GM21423 (cell line): ENCODE data around the gene FILIP1L.
"Not testable (repeated sequence)": the region's sequence is repeated elsewhere in the genome, so short reads cannot be mapped to it uniquely, and the experiment has no call there.

Source experiments
- ATAC-seq: cut with Tn5 transposase; IDR thresholded peaks from one replicate; pipeline ENCODE4 v1.9.1; 2021; ENCODE audit warnings: mild to moderate bottlenecking, moderate library complexity; ENCODE audit not compliant: unreplicated experiment

FILIP1L gene

DNA sequence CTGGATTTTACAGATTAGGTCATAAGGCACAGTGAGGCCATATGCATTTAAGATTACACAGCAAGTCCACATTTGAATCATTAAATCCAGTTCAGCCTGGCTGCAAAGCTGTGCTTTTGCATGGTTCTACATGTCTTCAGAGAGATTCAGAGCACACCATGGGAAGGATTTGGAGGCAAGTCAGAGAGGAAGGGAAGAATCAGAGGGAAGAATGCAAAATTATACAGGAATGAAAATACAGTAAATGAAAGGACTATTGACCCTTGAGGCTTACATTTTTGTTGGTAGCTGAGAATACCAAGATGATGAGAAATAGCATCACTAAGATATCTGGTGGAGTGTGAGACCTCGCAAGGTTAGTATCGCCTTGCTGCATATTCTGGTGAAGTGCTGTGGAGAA, 13.9 kb downstream of the FILIP1L start:
- ATAC-seq = no peak

DNA sequence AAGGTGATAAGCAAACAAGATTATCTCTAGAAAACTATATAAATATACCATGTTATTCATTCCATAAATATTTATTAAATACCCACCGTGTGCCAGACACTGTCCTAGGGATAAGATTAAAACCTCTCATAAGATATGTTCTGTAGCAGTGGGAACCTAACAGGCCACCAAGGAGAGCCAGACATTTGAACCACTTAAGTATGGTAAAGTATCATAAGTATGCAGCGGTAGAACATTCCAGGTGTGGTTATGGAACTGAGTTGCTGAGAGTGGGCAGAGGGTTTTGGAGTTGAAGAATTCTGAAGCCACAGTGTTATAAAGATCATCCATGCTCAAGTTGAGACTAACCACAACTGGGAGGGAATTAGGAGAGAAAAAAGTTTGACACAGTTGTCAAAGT, 14.7 kb downstream of the FILIP1L start:
- no peak for ATAC-seq

GRCh38 chr3:100098784-100099070, 15.6 kb downstream of the FILIP1L start:
- ATAC-seq = no peak

GRCh38 chr3:100097919-100098783, 16.1 kb downstream of the FILIP1L start:
- ATAC-seq = no peak

GRCh38 chr3:100096866-100097265, 17.4 kb downstream of the FILIP1L start:
- ATAC-seq = no peak

- not testable (repeated sequence) for ATAC-seq
Observed at GRCh38 chr3:100096286-100096685, 18.0 kb downstream of the FILIP1L start.

- ATAC-seq = no peak
Observed at GRCh38 chr3:100093831-100094230, 20.5 kb downstream of the FILIP1L start.

DNA sequence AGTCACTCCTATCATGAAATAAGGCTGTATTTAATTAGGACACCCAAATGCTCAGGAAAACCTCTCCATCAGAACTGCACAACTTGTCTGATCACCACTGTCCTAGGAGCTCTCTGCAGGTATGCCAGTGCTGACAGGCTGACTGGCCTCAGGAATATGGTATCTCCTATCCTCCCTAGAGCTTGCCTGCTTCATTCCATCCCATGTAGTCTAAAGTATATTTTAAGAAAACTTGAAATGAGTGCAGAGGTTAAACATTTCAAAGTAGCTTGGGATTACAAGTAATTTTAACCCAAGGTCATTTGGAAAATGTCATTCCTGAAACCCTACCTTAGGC, 23.7 kb downstream of the FILIP1L start:
- ATAC-seq = no peak

DNA sequence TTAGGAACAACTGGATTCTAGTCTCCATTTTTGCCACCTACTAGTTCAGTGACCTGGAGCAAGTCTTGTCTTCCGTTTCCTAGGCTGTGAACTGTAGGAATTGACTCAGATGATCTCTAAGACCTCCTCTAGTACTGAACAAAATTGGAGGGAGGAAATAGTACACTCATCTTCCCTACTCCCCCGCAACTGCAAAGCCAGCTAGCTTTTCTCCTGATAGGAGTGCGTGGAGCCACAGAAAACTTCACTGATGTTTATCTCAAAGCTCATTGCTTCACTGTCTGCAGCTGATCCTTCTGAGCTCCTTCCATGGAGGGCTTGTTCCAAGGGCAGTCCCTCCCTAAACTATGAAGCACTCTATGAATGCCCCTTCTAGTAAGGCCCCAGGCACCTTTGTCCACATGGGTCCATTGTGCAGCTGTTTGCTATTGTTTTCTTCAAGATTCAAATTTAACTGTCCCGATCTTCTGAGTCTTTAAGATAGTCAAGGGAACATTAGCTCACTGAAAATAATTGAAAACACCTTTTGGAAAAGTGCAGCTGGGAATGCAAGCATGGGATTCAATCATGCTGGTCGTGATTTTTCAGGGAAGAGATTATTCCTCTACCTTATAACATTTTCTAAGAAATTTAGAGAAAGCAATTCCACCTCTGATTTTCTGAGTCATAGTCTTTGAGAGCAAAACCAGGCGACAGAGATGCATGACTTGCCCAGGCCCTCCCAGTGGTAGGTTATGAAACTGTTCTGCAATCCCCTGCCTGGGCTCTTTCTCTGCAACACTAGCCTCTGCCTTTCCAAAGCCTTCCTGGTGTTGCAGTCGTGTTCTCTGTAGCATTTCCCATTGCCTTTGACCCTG, 24.3 kb downstream of the FILIP1L start:
- peak; percentile 49 for ATAC-seq

DNA sequence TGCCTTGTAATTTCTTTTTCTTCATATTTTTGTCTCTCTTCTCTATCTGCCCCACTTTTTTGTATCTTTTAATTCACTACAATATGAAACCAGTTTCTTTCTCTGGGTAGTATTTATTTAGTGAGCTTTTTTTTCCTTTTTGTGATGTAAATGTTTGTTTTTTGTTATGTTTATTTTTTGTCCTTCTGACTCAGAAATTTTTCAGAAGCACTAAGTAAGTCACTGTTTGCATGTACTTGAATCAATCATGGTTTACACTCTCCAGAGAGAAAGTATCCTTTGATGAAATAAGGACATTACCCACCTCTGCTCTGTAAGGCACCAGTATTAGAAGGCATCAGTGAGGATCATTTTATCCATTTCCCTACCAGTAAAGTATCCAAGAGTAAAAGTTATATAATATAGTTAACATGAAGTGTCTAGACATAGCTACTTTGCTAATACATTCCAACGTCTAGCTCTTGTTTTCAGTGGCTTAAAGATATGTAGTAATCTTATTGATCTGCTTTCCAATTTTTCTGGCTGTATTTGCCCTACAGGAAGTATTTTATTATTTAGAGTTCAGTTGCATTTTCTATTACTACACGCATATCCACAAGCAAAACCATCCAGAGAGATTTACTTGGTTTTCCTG, 25.4 kb downstream of the FILIP1L start:
- ATAC-seq = no peak

DNA sequence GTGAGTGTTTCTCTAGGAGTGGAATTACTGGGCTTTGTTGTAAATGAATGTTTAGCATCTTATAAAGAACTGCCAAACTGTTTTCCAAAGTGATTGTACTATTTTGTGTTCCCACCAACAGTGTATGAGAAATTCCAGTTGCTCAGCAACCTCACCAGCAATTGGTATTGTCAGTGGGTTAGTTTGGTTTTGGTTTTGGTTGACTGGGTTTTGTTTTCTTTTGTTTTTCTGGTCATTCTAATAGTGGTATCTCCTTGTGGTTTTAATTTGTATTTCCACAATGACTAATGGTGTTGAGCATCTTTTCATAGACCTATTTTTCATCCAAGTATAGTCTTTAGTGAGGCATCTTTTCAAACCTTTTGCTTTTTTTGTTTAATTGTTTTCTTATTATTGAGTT, 27.1 kb downstream of the FILIP1L start:
- ATAC-seq = peak; percentile 87

DNA sequence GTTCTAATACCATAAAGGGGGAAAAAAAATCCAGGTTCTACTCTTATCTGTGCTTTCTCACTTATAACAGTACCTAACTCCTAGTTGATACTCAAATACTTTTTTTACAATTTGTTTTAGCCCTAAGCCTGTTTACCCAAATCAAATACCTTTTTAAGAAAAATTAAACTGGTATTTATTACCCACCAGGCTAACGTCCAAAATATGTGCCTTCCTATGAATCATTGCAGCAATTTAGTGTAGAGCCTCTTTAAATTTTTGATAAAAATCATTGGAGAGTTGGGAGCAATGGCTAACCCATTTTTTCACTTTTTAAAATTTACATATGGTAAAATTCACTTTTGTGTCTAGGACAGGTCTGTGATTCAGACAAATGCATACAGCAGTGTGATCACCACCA, 27.9 kb downstream of the FILIP1L start:
- no peak for ATAC-seq

- ATAC-seq = no peak
Observed at GRCh38 chr3:100084100-100084806, 30.0 kb downstream of the FILIP1L start.

GRCh38 chr3:100083209-100083608, 31.1 kb downstream of the FILIP1L start:
- no peak for ATAC-seq

DNA sequence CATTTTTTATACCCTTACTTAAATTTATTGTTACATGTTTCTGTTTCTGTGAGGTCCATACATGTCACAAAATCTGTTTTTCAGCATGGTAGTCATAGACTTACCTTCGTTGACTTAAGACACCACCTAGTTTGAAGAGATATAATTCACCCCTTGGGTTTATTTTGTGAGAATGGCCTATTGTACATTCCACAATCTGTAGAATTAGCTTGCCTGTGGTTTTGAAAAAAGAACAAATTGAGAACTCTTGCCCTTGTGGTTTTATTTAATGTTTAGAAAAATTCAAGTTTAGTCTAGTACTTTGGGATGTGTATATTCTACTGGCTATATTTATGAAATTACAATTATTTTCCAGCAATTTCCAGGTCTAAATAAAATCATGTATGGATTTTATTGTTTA, 31.6 kb downstream of the FILIP1L start:
- ATAC-seq = no peak

DNA sequence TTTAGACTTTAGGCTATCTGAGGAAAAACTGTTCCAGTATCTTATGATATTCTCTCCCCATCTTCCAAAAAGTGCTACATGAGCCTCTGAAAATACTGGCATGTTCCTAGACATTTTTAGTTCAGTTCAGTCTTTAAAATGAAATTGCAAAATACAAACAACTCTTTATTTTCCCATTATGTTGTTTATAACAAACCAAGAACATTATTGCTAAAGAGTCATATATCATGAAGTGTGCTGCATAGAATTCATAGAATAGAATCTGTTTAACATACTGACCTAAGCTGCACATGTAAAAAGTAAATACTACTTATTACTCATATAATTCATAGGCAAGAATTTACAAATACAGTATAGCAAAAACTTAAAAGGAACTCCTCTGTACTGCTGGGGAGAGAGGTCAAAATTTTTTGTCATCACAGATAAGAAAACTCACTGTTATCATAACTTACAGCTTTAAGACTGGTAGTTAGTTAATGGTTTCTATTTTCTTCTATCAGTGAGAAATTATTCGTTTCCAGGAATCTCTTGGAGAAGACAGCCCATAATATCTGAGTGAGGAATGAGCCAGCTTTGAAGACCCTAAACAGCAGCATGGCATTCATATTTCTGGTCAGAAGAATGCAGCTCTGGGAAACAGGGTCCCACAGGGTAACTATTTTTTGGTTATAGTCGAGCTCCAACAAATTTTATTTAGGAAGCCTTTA, 32.2 kb downstream of the FILIP1L start:
- ATAC-seq = no peak

DNA sequence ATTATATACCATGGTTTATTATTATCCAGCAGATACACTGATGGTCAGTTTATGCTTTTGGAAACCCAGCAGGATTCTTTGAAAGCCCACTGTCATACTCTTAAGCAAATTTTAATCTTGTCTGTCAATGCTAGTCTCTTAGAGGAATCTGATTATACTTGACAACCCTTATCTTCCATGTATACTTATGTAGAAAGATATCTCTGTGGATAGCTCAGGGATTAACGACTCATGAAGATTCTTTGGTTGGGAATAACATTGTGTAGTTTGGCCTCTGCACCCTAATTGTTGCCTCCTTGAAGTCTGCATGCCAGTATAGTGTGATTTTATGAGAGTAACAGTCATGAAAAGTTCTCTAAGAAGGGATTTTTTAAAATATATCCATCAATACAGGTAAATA, 33.0 kb downstream of the FILIP1L start:
- ATAC-seq = no peak

GRCh38 chr3:100080573-100080972, 33.7 kb downstream of the FILIP1L start:
- ATAC-seq = no peak

DNA sequence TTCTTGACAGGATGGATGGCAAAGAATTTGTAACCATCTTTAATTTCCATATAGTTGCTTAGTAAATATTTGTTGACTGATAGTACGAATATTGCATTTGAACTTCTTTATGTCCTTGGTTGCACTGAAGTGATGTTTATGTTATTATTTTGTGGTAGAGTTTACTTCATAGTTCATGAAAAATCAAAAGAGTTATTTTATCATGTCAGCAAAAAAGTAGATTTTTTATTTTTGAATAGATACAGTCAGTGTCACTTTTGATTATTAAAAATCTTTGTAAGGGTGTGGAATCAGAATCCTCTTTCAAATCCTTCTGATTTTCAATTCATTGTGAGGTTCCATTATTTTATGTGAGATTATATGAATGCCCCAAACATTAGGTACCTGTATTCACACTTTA, 35.0 kb downstream of the FILIP1L start:
- ATAC-seq = no peak

GRCh38 chr3:100076731-100077529, 37.4 kb downstream of the FILIP1L start:
- no peak for ATAC-seq
